GM18858 (cell line): ENCODE results near the gene DNAH7.
"Not testable (repeated sequence)": the region's sequence is repeated elsewhere in the genome, so short reads cannot be mapped to it uniquely, and the experiment has no call there.

Source experiments
- ATAC-seq: cut with Tn5 transposase; IDR thresholded peaks from one replicate; pipeline ENCODE4 v1.9.1; 2021; ENCODE audit not compliant: unreplicated experiment

DNAH7 gene

DNA sequence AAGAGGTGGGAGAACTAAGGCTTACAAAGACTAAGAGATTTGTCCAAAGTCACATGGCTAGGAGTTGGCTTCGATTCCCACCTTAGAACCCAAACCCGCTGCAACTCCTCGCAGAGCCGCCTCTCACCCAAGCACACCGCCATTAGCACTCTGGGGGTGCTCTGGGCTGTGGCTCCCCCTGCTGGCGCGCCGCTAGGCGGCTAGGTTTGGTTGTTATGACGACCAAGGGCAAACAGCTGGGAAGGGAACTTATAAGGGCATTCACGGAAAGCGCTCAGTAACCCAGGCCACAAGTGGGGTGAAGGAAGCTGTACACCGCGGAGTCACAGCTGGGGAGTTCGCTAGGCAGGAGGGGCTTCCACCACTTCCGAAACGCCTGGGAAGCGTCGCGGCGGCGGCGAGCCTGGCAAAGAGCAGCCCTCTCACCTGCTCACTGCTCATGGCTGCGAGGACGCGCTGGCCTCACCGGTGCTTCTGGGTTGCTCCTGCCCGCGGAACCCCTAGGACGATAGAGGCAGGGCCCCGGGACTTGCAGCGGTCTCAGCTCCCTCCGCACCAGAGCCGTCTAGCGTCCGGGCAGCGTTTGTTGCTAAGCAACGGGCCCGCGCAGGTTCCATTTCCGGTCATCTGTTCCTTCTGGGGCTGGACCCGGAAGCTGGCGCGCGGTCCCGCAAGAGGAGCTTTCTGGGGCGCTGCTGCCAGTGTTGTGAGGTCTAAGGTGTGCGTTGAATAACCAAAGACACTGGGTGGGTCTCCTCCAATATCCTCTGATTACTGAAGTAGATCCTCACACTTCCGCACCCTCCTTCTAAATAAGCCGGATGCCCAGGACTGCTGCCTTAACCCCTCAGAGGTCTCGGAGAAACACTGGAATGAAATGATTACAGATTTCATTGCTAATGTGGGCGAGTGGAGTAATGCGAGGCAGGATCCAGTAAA lies at the start of gene DNAH7:
DNAH7 (minus strand) TSS at position 567 of the 939 bp plus-strand sequence; CDS start at position 441, 126 bp downstream.
- peak; percentile 97 for ATAC-seq

GRCh38 chr2:196117214-196117705 lies 48.6 kb upstream of the DNAH7 start:
- ATAC-seq = no peak

- no peak for ATAC-seq
Measured at GRCh38 chr2:196113061-196113974, 44.7 kb upstream of the DNAH7 start.

DNA sequence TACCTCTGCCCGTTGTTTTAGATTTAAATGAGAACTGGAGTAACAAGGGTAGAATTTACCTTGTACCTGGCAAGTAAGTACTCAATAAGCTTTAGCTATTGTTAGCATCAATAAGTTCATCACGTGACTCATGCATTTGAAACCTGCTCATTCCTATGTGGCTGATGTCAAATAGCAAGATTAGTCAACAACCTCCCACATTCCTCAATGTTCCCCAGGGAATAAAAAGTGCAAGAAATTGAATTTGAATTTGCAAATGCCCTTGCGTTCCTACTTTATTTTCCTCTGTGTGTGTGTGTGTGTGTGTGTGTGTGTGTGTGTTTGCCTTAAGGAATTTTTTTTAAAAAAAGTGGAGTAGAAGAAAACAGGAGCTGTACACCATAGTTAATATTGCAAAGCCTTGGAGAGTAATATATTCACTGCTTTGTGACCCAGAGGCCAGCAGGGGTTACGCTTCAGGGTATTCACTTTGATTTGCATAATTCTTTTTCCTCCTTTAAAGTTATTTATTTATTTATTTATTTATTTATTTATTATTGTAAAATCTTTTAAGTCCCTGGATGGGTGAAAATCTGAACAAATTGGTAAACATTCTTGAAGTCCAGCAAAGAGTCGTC lies 43.9 kb upstream of the DNAH7 start:
- ATAC-seq = no peak

GRCh38 chr2:196108604-196109003 lies 40.0 kb upstream of the DNAH7 start:
- no peak for ATAC-seq

GRCh38 chr2:196105951-196106350 lies 37.3 kb upstream of the DNAH7 start:
- ATAC-seq = no peak

GRCh38 chr2:196104066-196104465 lies 35.4 kb upstream of the DNAH7 start:
- no peak for ATAC-seq

GRCh38 chr2:196103626-196104025 lies 35.0 kb upstream of the DNAH7 start:
- ATAC-seq = no peak

GRCh38 chr2:196101325-196101991 lies 32.8 kb upstream of the DNAH7 start:
- ATAC-seq = peak; percentile 96

DNA sequence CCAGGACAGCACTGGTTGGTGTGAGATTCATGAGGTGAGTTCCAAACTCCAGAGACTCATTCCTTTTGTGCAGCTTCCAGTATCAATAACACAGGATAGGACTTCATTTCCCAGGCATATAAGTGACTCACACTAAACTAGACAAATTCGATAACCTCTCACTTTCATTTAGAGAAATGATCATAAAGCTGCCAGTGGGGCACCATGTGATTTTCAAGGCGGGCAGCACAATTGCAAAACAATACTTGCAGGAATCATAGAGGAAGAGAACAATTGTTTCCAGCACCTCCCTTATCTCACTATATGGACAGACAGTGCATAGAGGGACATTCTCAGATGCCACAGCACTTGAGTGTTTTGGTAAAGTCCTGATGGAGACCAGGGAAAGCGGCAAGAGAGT lies 31.3 kb upstream of the DNAH7 start:
- ATAC-seq = no peak

DNA sequence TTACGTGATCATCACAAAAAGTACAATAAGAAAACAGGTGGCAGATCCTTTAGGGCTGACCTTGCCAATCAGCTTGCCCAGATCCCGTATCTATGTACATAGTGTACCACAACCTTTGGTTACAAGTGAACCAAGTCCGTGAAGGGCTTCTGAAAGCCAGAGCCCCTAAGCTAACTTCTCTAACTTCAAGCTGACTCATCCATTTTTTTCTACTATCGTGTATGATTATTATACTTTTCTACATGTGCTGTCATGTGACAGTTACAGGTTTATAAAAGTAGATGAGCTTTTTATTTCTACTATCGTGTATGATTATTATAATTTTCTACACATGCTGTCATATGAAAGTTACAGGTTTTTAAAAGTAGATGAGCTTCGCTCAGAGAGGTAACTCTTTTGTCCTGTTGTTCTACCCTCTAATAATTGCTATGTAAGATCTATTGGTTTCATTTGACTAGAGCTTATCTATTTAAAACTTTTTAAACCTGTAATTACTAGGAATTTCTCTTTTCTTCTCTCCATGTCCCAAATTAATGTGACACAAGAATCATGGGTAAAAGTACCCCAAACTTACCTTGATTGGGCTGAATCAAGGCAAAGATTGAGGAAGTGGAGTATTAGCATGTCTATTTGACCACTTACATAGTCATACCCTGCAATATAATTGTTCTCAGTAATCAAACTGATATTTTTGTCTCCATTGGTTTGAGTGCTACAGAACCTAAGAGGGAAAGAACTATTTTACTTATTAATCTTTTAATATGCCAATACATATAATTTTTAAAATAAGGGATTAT lies 29.4 kb upstream of the DNAH7 start:
- ATAC-seq = no peak

DNA sequence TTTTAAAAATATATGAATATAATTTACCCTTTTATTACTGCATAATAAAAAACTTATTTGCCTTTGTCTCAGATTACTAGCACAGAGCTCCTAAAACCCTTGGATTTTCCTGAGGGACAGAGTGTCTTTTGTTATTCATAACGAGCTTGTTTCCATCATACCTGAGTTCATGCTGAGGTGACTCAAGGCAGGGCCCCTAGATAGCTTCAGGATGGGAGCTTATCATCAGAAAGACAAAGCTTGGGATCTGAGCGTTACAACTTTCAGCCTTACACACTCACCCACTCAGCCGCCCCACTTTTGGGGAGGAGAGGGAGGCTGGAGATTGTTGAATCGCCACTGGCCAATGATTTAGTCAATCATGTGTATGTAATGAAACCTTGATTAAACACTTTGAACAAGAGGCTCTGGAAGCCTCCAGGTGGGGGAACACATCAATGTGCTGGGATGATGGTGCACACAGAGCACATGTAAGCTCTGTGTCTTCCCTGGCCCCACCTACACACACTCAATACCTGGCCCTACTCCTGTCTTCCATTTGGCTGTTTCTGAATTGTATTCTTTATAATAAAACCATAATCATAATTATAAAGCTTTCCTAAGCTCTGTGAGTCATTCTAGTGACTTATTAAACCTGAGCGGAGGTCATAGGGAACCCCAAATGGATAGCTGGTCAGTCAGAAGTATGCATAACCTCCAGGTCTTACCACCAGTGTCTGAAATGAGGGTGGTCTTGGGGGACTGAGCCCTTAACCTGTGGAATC lies 28.5 kb upstream of the DNAH7 start:
- ATAC-seq = no peak

GRCh38 chr2:196096264-196096663 lies 27.6 kb upstream of the DNAH7 start:
- ATAC-seq = no peak

DNA sequence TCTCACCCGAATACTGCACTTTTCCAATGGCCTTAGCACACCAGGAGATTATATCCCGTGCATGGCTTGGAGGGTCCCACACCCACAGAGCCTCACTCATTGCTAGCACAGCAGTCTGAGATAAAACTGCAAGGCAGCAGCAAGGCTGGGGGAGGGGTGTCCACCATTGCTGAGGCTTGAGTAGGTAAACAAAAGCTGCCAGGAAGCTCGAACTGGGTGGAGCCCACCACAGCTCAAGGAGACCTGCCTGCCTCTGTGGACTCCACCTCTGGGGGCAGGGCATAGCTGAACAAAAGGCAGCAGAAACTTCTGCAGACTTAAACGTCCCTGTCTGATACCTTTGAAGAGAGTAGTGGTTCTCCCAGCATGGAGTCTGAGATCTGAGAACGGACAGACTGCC lies 20.8 kb upstream of the DNAH7 start:
- not testable (repeated sequence) for ATAC-seq

DNA sequence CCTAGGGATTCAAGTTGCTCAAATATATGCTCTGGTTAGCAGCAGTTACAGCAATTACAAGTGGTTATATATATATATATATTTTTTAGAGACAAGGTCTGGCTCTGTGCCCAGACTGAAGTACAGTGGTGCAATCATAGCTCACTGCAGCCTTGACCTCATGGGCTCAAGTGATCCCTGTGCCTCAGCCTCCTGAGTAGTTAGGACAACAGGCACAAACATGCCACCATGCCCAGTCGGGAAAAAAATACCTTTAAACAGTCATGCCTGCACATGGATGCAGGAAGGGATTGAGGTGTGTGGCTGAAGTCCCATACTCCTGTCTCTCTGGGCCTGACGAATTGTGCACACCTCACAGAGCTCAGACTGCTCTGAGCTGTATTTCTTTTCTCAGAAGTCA lies 19.6 kb upstream of the DNAH7 start:
- no peak for ATAC-seq

DNA sequence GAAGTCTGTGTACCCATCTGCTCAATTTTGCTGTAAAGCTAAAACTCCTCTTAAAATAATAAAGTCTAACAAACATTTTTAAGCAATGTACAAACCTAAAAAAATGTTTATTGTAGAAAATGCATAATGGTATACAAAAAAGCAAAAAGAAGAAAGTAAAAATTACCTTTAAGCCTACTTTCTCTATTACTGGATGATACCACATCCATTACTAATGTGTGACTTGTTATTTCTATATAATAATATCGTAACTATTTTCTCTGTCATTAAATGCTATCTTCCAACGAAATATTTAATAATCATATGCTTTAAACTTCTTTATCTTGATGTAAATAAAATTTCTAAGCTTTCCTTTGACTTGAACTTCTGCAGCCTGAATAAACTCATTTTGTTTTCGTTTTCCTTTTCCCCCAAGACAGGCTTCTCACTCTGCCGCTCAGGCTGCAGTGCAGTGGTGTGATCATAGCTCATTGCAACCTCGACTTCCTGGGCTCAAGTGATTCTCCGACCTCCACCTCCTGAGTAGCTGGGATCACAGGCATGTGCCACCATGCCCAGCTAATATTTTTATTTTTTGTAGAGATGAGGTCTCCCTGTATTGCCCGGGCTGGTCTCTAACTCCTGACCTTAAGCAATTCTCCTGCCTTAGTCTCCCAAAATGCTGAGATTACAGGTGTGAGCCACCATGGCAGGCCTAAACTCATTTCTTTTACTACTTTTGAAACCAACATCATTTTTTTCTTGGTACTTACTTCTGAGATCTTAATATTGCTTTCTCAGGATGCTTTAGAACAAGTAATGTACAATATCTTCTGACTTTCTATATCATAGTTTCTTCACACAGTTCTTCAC lies 18.1 kb upstream of the DNAH7 start:
- ATAC-seq = peak; percentile 63

- no peak for ATAC-seq
Measured at GRCh38 chr2:196083601-196084000, 15.0 kb upstream of the DNAH7 start.

- peak; percentile 72 for ATAC-seq
Measured at GRCh38 chr2:196080526-196080925, 11.9 kb upstream of the DNAH7 start.
